ENCODE results near the gene EXOC6B.

GRCh38 chr2:72695676-72696075 lies 130.2 kb downstream of the EXOC6B start:
- TF ChIP-seq POLR2A (IDR thresholded peaks at IDR 0.05) = no peak
- no peak for TF ChIP-seq CTCF (IDR thresholded peaks at IDR 0.05)

Data from esophagus squamous epithelium (tissue), 4 donors.